ENCODE results near the gene FOXL2.

The FOXL2 gene

GRCh38 chr3:138971766-138972320 is 24.9 kb upstream of the FOXL2 start:
- no peaks in the 10 kb centered on the region for H3K9me3 ChIP-seq (ENCODE audit: control insufficient read depth, low read length)
- H3K4me3 ChIP-seq (ENCODE audit: low read depth, low read length), result no peak overlapping the region
- H3K27ac ChIP-seq, result no peak overlapping the region
- no peaks in the 10 kb centered on the region for H3K27me3 ChIP-seq (ENCODE audit: control insufficient read depth, insufficient read depth, low read length)
- peaks cover 6% of the 10 kb centered on the region for H3K4me1 ChIP-seq
- H3K9ac ChIP-seq, result no peak overlapping the region
- peak overlapping the region; percentile 51 for H2AFZ ChIP-seq
- H3K79me2 ChIP-seq, result no peaks in the 10 kb centered on the region
- no peaks in the 10 kb centered on the region for H3K36me3 ChIP-seq (ENCODE audit: control insufficient read depth, insufficient read depth, low read length)
- no peak overlapping the region for H3K4me2 ChIP-seq (ENCODE audit: low read length)
- TF ChIP-seq, protein P1, sequence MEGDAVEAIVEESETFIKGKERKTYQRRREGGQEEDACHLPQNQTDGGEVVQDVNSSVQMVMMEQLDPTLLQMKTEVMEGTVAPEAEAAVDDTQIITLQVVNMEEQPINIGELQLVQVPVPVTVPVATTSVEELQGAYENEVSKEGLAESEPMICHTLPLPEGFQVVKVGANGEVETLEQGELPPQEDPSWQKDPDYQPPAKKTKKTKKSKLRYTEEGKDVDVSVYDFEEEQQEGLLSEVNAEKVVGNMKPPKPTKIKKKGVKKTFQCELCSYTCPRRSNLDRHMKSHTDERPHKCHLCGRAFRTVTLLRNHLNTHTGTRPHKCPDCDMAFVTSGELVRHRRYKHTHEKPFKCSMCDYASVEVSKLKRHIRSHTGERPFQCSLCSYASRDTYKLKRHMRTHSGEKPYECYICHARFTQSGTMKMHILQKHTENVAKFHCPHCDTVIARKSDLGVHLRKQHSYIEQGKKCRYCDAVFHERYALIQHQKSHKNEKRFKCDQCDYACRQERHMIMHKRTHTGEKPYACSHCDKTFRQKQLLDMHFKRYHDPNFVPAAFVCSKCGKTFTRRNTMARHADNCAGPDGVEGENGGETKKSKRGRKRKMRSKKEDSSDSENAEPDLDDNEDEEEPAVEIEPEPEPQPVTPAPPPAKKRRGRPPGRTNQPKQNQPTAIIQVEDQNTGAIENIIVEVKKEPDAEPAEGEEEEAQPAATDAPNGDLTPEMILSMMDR (IDR thresholded peaks at IDR 0.05), result no peak

DNA sequence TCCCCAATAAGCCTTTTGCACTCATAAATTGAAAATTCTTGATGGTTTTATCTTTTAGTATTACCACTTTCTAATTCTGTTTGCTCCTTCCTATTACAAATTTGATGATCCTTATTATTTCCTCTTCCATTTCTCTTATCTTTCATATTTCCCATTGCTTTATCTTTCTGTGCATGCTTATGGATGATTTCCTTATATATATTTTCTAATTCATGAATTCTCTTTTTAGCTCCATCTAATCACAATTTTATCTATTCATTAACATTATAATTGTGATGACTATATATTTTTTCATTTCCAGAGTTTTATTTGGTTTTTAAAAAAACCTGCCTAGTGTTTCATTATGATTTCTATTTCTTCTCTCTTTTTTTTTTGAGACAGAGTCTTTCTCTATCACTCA is 18.0 kb upstream of the FOXL2 start:
- Histone ChIP-seq H3K9ac (no peak overlapping the region), H3K4me2 (ENCODE audit: low read length) (no peak overlapping the region), H3K27ac (no peak overlapping the region), H3K36me3 (ENCODE audit: control insufficient read depth, insufficient read depth, low read length) (no peaks in the 10 kb centered on the region), H2AFZ (no peak overlapping the region), H3K27me3 (ENCODE audit: control insufficient read depth, insufficient read depth, low read length) (no peaks in the 10 kb centered on the region), H3K9me3 (ENCODE audit: control insufficient read depth, low read length) (no peaks in the 10 kb centered on the region), H3K4me3 (ENCODE audit: low read depth, low read length) (no peak overlapping the region), H3K4me1 (peaks cover 6% of the 10 kb centered on the region), H3K79me2 (peaks cover 10% of the 10 kb centered on the region)
- TF ChIP-seq, protein P1 (IDR thresholded peaks at IDR 0.05), result no peak

DNA sequence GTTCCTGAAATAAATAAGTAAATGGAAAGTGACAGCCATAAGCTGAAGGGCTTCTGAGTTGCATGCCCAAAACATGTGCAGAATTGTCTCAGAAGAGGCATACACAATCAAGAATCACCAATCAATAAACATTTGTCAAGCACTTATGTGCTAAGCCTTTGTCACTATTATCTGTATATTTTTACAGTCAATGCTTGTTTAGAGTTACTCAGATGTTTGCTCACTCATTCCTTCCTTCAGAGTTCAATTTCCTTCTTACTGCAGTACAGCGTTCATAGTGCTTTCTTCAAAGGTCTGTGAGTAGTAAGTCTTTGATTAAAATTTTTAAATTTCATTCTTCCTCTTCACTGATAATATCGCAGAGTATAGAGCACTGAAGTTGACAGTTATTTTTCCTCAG is 17.3 kb upstream of the FOXL2 start:
- no peaks in the 10 kb centered on the region for H3K27me3 ChIP-seq (ENCODE audit: control insufficient read depth, insufficient read depth, low read length)
- no peak overlapping the region for H2AFZ ChIP-seq
- H3K4me1 ChIP-seq, result peaks cover 8% of the 10 kb centered on the region
- H3K9ac ChIP-seq, result no peak overlapping the region
- no peaks in the 10 kb centered on the region for H3K9me3 ChIP-seq (ENCODE audit: control insufficient read depth, low read length)
- TF ChIP-seq, protein P1 (IDR thresholded peaks at IDR 0.05), result no peak
- H3K4me2 ChIP-seq (ENCODE audit: low read length), result no peak overlapping the region
- peaks cover 15% of the 10 kb centered on the region for H3K79me2 ChIP-seq
- no peaks in the 10 kb centered on the region for H3K36me3 ChIP-seq (ENCODE audit: control insufficient read depth, insufficient read depth, low read length)
- no peak overlapping the region for H3K27ac ChIP-seq
- H3K4me3 ChIP-seq (ENCODE audit: low read depth, low read length), result no peak overlapping the region

- TF ChIP-seq, protein P1 (IDR thresholded peaks at IDR 0.05), result no peak
- no peaks in the 10 kb centered on the region for H3K36me3 ChIP-seq (ENCODE audit: control insufficient read depth, insufficient read depth, low read length)
- H3K4me1 ChIP-seq, result peaks cover 8% of the 10 kb centered on the region
- H3K9me3 ChIP-seq (ENCODE audit: control insufficient read depth, low read length), result no peaks in the 10 kb centered on the region
- H3K79me2 ChIP-seq, result peaks cover 21% of the 10 kb centered on the region
- H3K9ac ChIP-seq, result no peak overlapping the region
- H3K4me3 ChIP-seq (ENCODE audit: low read depth, low read length), result no peak overlapping the region
- H3K4me2 ChIP-seq (ENCODE audit: low read length), result no peak overlapping the region
- H3K27me3 ChIP-seq (ENCODE audit: control insufficient read depth, insufficient read depth, low read length), result no peaks in the 10 kb centered on the region
- H2AFZ ChIP-seq, result no peak overlapping the region
- no peak overlapping the region for H3K27ac ChIP-seq
Observed at GRCh38 chr3:138962854-138963560, 16.1 kb upstream of the FOXL2 start.

GRCh38 chr3:138960417-138960852 is 13.5 kb upstream of the FOXL2 start:
- TF ChIP-seq, protein P1 (IDR thresholded peaks at IDR 0.05), result no peak
- no peak overlapping the region for H3K27ac ChIP-seq
- no peak overlapping the region for H3K4me2 ChIP-seq (ENCODE audit: low read length)
- H3K4me1 ChIP-seq, result peaks cover 11% of the 10 kb centered on the region
- H3K36me3 ChIP-seq (ENCODE audit: control insufficient read depth, insufficient read depth, low read length), result no peaks in the 10 kb centered on the region
- H3K9me3 ChIP-seq (ENCODE audit: control insufficient read depth, low read length), result no peaks in the 10 kb centered on the region
- H3K4me3 ChIP-seq (ENCODE audit: low read depth, low read length), result no peak overlapping the region
- no peaks in the 10 kb centered on the region for H3K27me3 ChIP-seq (ENCODE audit: control insufficient read depth, insufficient read depth, low read length)
- peak overlapping the region; percentile 50 for H2AFZ ChIP-seq
- H3K9ac ChIP-seq, result no peak overlapping the region
- H3K79me2 ChIP-seq, result peaks cover 26% of the 10 kb centered on the region

Data from parathyroid adenoma (tissue), 2 donors.